GM23338 (cell line): ENCODE results near the gene BCORL1. TPM values are rescaled to one million over a fixed set of nuclear protein-coding genes. Genes with fewer than 3 reads are reported as not detected.

Source experiments
- ATAC-seq: fragments of 200-7000 bp; cut with Tn5 transposase; 3 replicates; pipeline ENCODE4 v1.9.1; 2020
- DNase-seq: peaks from one replicate; pipeline ENCODE4 v3.0.0-alpha.2; 2015; ENCODE audit warnings: low spot score
- H2AFZ ChIP-seq: fragments of 200-600 bp; sonication (generic); 2 replicates; pipeline ENCODE4 v1.8.0; 2016; ENCODE audit warnings: antibody characterized with exemption, mild to moderate bottlenecking, moderate library complexity
- H3F3A ChIP-seq: fragments of 200-600 bp; sonication (generic); replicated peaks from 2 replicates; pipeline ENCODE4 v1.8.0; 2017; ENCODE audit warnings: antibody characterized with exemption, mixed run types, low read depth
- H3K27ac ChIP-seq: fragments of 200-600 bp; sonication (generic); 2 replicates; pipeline ENCODE4 v1.6.1; 2016; ENCODE audit warnings: low read depth
- H3K27me3 ChIP-seq: fragments of 200-600 bp; sonication (generic); 2 replicates; pipeline ENCODE4 v1.8.0; 2016; ENCODE audit warnings: mild to moderate bottlenecking, mixed run types, moderate library complexity; ENCODE audit not compliant: insufficient read depth
- H3K36me3 ChIP-seq: fragments of 200-600 bp; sonication (generic); 2 replicates; pipeline ENCODE4 v1.8.0; 2016; ENCODE audit warnings: mild to moderate bottlenecking; ENCODE audit not compliant: insufficient read depth
- H3K4me1 ChIP-seq: fragments of 200-600 bp; sonication (generic); 2 replicates; pipeline ENCODE4 v1.8.0; 2016; ENCODE audit warnings: mild to moderate bottlenecking, moderate library complexity; ENCODE audit not compliant: insufficient read depth
- H3K4me2 ChIP-seq: fragments of 200-600 bp; sonication (generic); 2 replicates; pipeline ENCODE4 v1.7.1; 2017; ENCODE audit warnings: mixed run types
- H3K4me3 ChIP-seq: fragments of 200-600 bp; sonication (generic); 2 replicates; pipeline ENCODE4 v1.6.1; 2016; ENCODE audit warnings: mixed run types
- H3K79me2 ChIP-seq: fragments of 200-600 bp; sonication (generic); replicated peaks from 2 replicates; pipeline ENCODE4 v1.8.0; 2017; ENCODE audit warnings: mild to moderate bottlenecking; ENCODE audit not compliant: insufficient read depth
- H3K9me2 ChIP-seq: fragments of 200-600 bp; sonication (generic); 2 replicates; pipeline ENCODE4 v1.8.0; 2017; ENCODE audit not compliant: insufficient read depth
- H4K20me1 ChIP-seq: fragments of 200-600 bp; sonication (generic); replicated peaks from 2 replicates; pipeline ENCODE4 v1.8.0; 2017; ENCODE audit warnings: mild to moderate bottlenecking; ENCODE audit not compliant: insufficient read depth
- H3K27ac Mint-ChIP-seq: 2 replicates; pipeline ENCODE4 v1.8.0; 2020; ENCODE audit warnings: inconsistent platforms, mild to moderate bottlenecking, moderate library complexity, mixed read lengths
- H3K27me3 Mint-ChIP-seq: 3 replicates; pipeline ENCODE4 v1.8.0; 2022; ENCODE audit warnings: low read depth, mild to moderate bottlenecking, moderate library complexity, mixed read lengths, inconsistent platforms; ENCODE audit not compliant: insufficient read depth, poor library complexity
- H3K36me3 Mint-ChIP-seq: 3 replicates; pipeline ENCODE4 v1.8.0; 2021; ENCODE audit warnings: low read depth, mild to moderate bottlenecking, inconsistent platforms, moderate library complexity, mixed read lengths
- H3K4me1 Mint-ChIP-seq: 3 replicates; pipeline ENCODE4 v1.8.0; 2020; ENCODE audit warnings: mild to moderate bottlenecking, inconsistent platforms, mixed read lengths
- H3K4me3 Mint-ChIP-seq: 3 replicates; pipeline ENCODE4 v1.8.0; 2021; ENCODE audit warnings: moderate library complexity, mild to moderate bottlenecking, inconsistent platforms, mixed read lengths
- H3K9me3 Mint-ChIP-seq: 3 replicates; pipeline ENCODE4 v1.8.0; 2020; ENCODE audit warnings: moderate library complexity, mild to moderate bottlenecking, inconsistent platforms, mixed read lengths
- CREB1 ChIP-seq: fragments of 250-450 bp; sonication (Bioruptor Pico); IDR thresholded peaks from 2 replicates; pipeline ENCODE4 v1.5.0; 2020; ENCODE audit warnings: low read depth, mild to moderate bottlenecking, moderate library complexity
- CTCF ChIP-seq, 2 experiments: fragments of 200-600 bp in 1 of 2; sonication (generic) in 1 of 2; conservative IDR thresholded peaks; 2 replicates each; pipeline versions ENCODE4 v1.5.1 to v1.6.1; 2016 to 2017; ENCODE audit warnings: antibody characterized with exemption in 2 of 2, low read depth in 2 of 2, mild to moderate bottlenecking in 2 of 2, moderate library complexity in 1 of 2
- EZH2 ChIP-seq: fragments of 200-600 bp; sonication (generic); IDR thresholded peaks from one replicate; pipeline ENCODE4 v1.8.0; 2017; ENCODE audit warnings: antibody characterized with exemption, mild to moderate bottlenecking, low read depth; ENCODE audit not compliant: unreplicated experiment
- EZH2phosphoT487 ChIP-seq: fragments of 200-600 bp; sonication (generic); IDR thresholded peaks from one replicate; pipeline ENCODE4 v1.8.1; 2018; ENCODE audit warnings: antibody characterized with exemption; ENCODE audit not compliant: unreplicated experiment
- JUNB ChIP-seq: IDR thresholded peaks from one replicate; pipeline ENCODE4 v1.6.1; 2016; ENCODE audit warnings: antibody characterized with exemption; ENCODE audit not compliant: unreplicated experiment
- NANOG ChIP-seq: IDR thresholded peaks from 2 replicates; pipeline ENCODE4 v1.6.1; 2016; ENCODE audit warnings: antibody characterized with exemption, borderline replicate concordance
- POLR2AphosphoS5 ChIP-seq: IDR thresholded peaks from 2 replicates; pipeline ENCODE4 v1.6.1; 2016; ENCODE audit warnings: antibody characterized with exemption, low read depth
- ZNF331 ChIP-seq: fragments of 250-450 bp; sonication (Bioruptor Pico); IDR thresholded peaks from 2 replicates; pipeline ENCODE4 v1.5.0; 2020; ENCODE audit warnings: low read depth, mild to moderate bottlenecking, moderate library complexity
- polyA plus RNA-seq: library from polyadenylated mRNA; unstranded; fragments of >200 nt; fragmentation: Nextera tagmentation; extraction: Ambion mirVana; gene quantifications from 2 replicates; pipeline ENCODE4 v1.2.1, GENCODE V29; 2016
- total RNA-seq: library from RNA; depleted of rRNA; stranded (reverse); fragments of >200 nt; shearing (Covaris generic); gene quantifications from 2 replicates; pipeline ENCODE4 v1.2.3, GENCODE V29; 2014
- TF ChIP-seq, protein P1 (sequence below): IDR thresholded peaks from one replicate; pipeline ENCODE4 v1.6.1; 2018; ENCODE audit warnings: antibody characterized with exemption; ENCODE audit not compliant: unreplicated experiment
- TF ChIP-seq, protein P2 (sequence below): IDR thresholded peaks from 2 replicates; pipeline ENCODE4 v1.6.1; 2016; ENCODE audit warnings: antibody characterized with exemption

BCORL1 gene
- total and polyA plus RNA-seq, 2 experiments from 2014 or later, result 2.6 to 2.7 TPM

- no peaks in the 10 kb centered on the region for H3F3A ChIP-seq
- Mint-ChIP-seq H3K36me3 (no peaks in the 10 kb centered on the region), H3K4me1 (peaks cover 9% of the 10 kb centered on the region), H3K9me3 (no peaks in the 10 kb centered on the region), H3K4me3 (no peak overlapping the region), H3K27me3 (peaks cover 2% of the 10 kb centered on the region), H3K27ac (no peak overlapping the region)
- no peaks in the 10 kb centered on the region for H3K9me2 ChIP-seq
- no peaks in the 10 kb centered on the region for H4K20me1 ChIP-seq
- TF ChIP-seq ZNF331 (CRISPR knock-in tag), result no peak
- no peak for TF ChIP-seq EZH2
- TF ChIP-seq, protein P1, sequence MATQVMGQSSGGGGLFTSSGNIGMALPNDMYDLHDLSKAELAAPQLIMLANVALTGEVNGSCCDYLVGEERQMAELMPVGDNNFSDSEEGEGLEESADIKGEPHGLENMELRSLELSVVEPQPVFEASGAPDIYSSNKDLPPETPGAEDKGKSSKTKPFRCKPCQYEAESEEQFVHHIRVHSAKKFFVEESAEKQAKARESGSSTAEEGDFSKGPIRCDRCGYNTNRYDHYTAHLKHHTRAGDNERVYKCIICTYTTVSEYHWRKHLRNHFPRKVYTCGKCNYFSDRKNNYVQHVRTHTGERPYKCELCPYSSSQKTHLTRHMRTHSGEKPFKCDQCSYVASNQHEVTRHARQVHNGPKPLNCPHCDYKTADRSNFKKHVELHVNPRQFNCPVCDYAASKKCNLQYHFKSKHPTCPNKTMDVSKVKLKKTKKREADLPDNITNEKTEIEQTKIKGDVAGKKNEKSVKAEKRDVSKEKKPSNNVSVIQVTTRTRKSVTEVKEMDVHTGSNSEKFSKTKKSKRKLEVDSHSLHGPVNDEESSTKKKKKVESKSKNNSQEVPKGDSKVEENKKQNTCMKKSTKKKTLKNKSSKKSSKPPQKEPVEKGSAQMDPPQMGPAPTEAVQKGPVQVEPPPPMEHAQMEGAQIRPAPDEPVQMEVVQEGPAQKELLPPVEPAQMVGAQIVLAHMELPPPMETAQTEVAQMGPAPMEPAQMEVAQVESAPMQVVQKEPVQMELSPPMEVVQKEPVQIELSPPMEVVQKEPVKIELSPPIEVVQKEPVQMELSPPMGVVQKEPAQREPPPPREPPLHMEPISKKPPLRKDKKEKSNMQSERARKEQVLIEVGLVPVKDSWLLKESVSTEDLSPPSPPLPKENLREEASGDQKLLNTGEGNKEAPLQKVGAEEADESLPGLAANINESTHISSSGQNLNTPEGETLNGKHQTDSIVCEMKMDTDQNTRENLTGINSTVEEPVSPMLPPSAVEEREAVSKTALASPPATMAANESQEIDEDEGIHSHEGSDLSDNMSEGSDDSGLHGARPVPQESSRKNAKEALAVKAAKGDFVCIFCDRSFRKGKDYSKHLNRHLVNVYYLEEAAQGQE, result no peak
- ATAC-seq (no peak), DNase-seq (no peak)
- H3K27me3 ChIP-seq, result no peaks in the 10 kb centered on the region
- no peak overlapping the region for H2AFZ ChIP-seq
- no peak overlapping the region for H3K4me3 ChIP-seq
- H3K27ac ChIP-seq, result no peak overlapping the region
- no peak overlapping the region for H3K4me2 ChIP-seq
- H3K79me2 ChIP-seq, result no peaks in the 10 kb centered on the region
- H3K36me3 ChIP-seq, result no peaks in the 10 kb centered on the region
- H3K4me1 ChIP-seq, result no peaks in the 10 kb centered on the region; the same call in 1 of the 2 replicates
These were observed 115.7 kb downstream of the BCORL1 start for GRCh38 chrX:130098210-130098552.

DNA sequence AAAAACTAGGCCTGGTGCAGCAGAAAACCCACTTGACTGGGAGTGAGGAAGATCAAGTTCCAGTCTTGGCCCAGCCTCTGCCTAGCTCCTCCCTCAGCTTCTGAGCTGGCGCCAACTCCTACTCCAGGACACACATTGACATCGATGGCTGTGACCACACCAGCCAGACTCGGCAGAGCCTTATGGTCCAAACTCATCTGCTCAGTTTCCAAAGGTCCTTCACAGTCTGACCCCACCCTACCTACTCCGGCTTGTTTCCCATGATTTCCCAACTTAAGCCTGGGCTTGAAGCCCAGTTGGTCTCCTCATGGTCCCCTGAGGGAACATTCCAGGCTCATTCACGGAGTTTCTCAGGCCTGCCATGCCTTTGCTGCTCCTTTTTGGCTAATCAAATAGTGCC, 117.7 kb downstream of the BCORL1 start:
- H3K4me1 Mint-ChIP-seq, result peaks cover 19% of the 10 kb centered on the region
- DNase-seq, result no peak
- no peaks in the 10 kb centered on the region; the same call in 1 of the 2 replicates for H3K4me1 ChIP-seq
- no peak overlapping the region for H3K4me3 ChIP-seq
- no peaks in the 10 kb centered on the region for H3F3A ChIP-seq
- no peaks in the 10 kb centered on the region for H3K36me3 ChIP-seq
- no peak for ATAC-seq
- peaks cover 6% of the 10 kb centered on the region for H3K27me3 Mint-ChIP-seq
- H3K27ac ChIP-seq, result no peak overlapping the region
- H3K9me2 ChIP-seq, result no peaks in the 10 kb centered on the region
- H3K36me3 Mint-ChIP-seq, result no peaks in the 10 kb centered on the region
- no peaks in the 10 kb centered on the region for H3K9me3 Mint-ChIP-seq
- H2AFZ ChIP-seq, result no peak overlapping the region
- no peaks in the 10 kb centered on the region for H3K79me2 ChIP-seq
- H3K27me3 ChIP-seq, result no peaks in the 10 kb centered on the region
- H4K20me1 ChIP-seq, result no peaks in the 10 kb centered on the region
- no peak overlapping the region for H3K4me3 Mint-ChIP-seq
- no peak overlapping the region for H3K27ac Mint-ChIP-seq
- no peak overlapping the region for H3K4me2 ChIP-seq
- no peak for TF ChIP-seq POLR2AphosphoS5
- TF ChIP-seq CREB1 (CRISPR knock-in tag), result no peak
- TF ChIP-seq, protein P2, sequence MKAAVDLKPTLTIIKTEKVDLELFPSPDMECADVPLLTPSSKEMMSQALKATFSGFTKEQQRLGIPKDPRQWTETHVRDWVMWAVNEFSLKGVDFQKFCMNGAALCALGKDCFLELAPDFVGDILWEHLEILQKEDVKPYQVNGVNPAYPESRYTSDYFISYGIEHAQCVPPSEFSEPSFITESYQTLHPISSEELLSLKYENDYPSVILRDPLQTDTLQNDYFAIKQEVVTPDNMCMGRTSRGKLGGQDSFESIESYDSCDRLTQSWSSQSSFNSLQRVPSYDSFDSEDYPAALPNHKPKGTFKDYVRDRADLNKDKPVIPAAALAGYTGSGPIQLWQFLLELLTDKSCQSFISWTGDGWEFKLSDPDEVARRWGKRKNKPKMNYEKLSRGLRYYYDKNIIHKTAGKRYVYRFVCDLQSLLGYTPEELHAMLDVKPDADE, result no peak
- TF ChIP-seq JUNB, result no peak
- TF ChIP-seq, protein P1, result no peak
- no peak for TF ChIP-seq EZH2phosphoT487
- TF ChIP-seq EZH2, result no peak
- TF ChIP-seq CTCF (conservative IDR thresholded peaks at IDR 0.05; ENCODE audit: low read depth in 2 of 2), result no peak
- no peak for TF ChIP-seq NANOG
